ENCODE data around the gene JAM3. TPM values are rescaled to one million over a fixed set of nuclear protein-coding genes. Genes with fewer than 3 reads are reported as not detected.

Gene JAM3
- total RNA-seq, 1 experiment from 2014 or later = 36.5 TPM

GRCh38 chr11:134097166-134097565 lies 28.3 kb downstream of the JAM3 start:
- no CpG with 5 or more reads among the region's 3 CpGs for WGBS (ENCODE audit: extremely low coverage, insufficient read length, low lambda C conversion rate)
- Histone ChIP-seq H3T11ph (ENCODE audit: low read length) (no peak overlapping the region), H4K5ac (ENCODE audit: insufficient read length, low read depth, low read length) (no peak overlapping the region), H3K79me2 (ENCODE audit: insufficient read depth, low read length) (no peaks in the 10 kb centered on the region; the same call in 1 of the 2 replicates), H2BK12ac (ENCODE audit: insufficient read length, low read depth, low read length) (no peak overlapping the region), H4K91ac (ENCODE audit: insufficient read length, low read depth, low read length) (no peak overlapping the region), H3K79me1 (ENCODE audit: insufficient read depth, low read depth, low read length, poor library complexity, severe bottlenecking) (peaks cover 7% of the 10 kb centered on the region), H3K4me1 (ENCODE audit: insufficient read depth, low read length) (no peaks in the 10 kb centered on the region), H2BK5ac (ENCODE audit: insufficient read length, low read length) (no peak overlapping the region), H2AFZ (ENCODE audit: low read length) (no peak overlapping the region), H4K20me1 (ENCODE audit: control insufficient read depth, insufficient read depth, insufficient read length) (no peaks in the 10 kb centered on the region), H3K23me2 (ENCODE audit: insufficient read length, low read depth, low read length, poor library complexity, severe bottlenecking) (no peaks in the 10 kb centered on the region), H3K9ac (ENCODE audit: extremely low read depth, insufficient read length, low read length) (no peak overlapping the region), H3K4ac (ENCODE audit: low read depth, low read length) (no peak overlapping the region), H3K14ac (ENCODE audit: insufficient read depth, low read length) (no peak overlapping the region), H3K27ac (ENCODE audit: insufficient read length, low read depth, low read length) (no peak overlapping the region), H3K18ac (ENCODE audit: insufficient read length, low read depth, low read length) (no peak overlapping the region), H3K23ac (ENCODE audit: insufficient read length, low read depth, low read length) (no peak overlapping the region), H2BK20ac (ENCODE audit: low read depth, low read length, poor library complexity, severe bottlenecking) (no peak overlapping the region), H2BK120ac (ENCODE audit: low read depth, low read length, poor library complexity, severe bottlenecking) (no peak overlapping the region), H3K9me3 (ENCODE audit: control insufficient read depth, low read depth, low read length) (no peaks in the 10 kb centered on the region), H3K27me3 (ENCODE audit: insufficient read depth, low read length) (no peaks in the 10 kb centered on the region), H4K8ac (replicated peaks; ENCODE audit: insufficient read length, low read depth, low read length) (no peak overlapping the region), H2AK5ac (ENCODE audit: insufficient read length, low read length) (peak overlapping the region; percentile 65), H2BK15ac (ENCODE audit: low read depth, low read length) (no peak overlapping the region), H3K4me2 (ENCODE audit: insufficient read depth, insufficient read length, low read length) (no peak overlapping the region), H3K56ac (ENCODE audit: insufficient read length, low read depth, low read length) (no peak overlapping the region)
- Mint-ChIP-seq H3K27me3 (ENCODE audit: low read depth) (no peaks in the 10 kb centered on the region), H3K36me3 (ENCODE audit: insufficient read depth in 1 of 3, low read depth in 3 of 3) (peaks cover 0 to 23% (median 18%) of the 10 kb centered on the region in 3 experiments; a peak in 5 of 7 replicates), H3K27ac (peak overlapping the region in 1 of 3 experiments; percentile 24; a peak in 1 of 7 replicates), H3K9me3 (peaks cover 12 to 21% of the 10 kb centered on the region in 2 experiments), H3K4me3 (no peak overlapping the region), H3K4me1 (peaks cover 10 to 18% of the 10 kb centered on the region in 2 experiments)
- TF ChIP-seq CTCF (conservative IDR thresholded peaks at IDR 0.05) = no peak
- no peak for DNase-seq

All from H9 (cell line).